HG03060 (cell line): Measurements from ENCODE around the gene ADAMTS13.

Source experiments
- ATAC-seq: cut with Tn5 transposase; IDR thresholded peaks from one replicate; pipeline ENCODE4 v1.9.1; 2021; ENCODE audit warnings: low read depth, moderate number of reproducible peaks; ENCODE audit not compliant: unreplicated experiment

Gene ADAMTS13

DNA sequence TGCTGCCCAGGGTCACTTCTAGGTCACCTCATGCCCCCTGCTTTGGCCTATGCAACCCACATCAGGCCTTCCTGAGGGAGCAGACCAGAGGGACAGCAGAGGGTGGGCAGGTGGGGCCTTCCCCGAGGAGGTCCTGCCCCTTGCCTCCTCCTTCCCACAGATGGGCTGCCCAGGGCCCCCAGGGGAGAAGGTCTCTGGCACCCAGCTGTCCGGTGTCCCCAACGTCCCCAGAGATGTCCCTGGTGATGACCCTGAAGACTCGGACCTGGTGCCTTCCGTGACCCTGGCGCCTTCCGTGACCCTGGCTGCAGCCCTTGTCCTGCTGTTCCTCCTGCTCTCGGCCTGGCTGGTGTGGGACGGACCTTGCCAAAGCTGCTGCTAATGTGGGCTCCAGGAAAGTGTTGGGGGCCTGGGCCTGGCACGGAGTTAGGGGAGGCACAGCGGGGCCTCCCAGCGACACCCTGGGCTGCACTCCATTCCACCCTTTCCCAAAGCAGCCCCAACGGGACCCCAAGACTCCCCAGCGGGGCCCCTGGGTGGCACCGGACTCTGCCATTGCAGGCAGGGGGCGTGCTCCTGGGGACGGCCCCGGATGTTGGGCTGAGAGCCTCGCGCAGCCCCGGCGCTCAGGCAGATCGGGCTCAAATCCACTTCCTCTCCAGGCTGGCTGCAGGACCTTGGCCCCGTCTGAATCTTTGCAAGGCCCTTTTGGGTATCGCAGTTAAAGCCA is 63.5 kb downstream of the ADAMTS13 start:
- ATAC-seq: no peak

DNA sequence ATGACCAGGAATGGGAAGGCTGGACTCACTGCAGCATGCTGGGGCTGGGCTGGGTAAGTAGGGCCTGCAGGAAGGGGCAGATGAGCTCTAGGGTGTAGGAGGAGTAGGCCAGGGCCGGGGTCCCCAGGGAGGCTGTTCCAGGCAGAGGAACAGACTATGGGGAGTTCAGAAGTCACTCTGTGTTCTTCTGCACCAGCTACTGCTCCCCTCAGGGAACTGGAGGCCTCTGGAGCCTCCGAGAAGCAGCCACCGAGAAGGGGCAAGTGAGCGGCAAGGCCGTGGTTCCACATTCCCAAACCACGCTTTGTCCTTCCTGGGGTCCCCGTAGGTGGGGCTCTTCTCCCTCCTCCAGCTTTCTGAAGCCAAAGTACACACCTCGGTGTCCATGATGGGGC is 65.2 kb downstream of the ADAMTS13 start:
- no peak for ATAC-seq

DNA sequence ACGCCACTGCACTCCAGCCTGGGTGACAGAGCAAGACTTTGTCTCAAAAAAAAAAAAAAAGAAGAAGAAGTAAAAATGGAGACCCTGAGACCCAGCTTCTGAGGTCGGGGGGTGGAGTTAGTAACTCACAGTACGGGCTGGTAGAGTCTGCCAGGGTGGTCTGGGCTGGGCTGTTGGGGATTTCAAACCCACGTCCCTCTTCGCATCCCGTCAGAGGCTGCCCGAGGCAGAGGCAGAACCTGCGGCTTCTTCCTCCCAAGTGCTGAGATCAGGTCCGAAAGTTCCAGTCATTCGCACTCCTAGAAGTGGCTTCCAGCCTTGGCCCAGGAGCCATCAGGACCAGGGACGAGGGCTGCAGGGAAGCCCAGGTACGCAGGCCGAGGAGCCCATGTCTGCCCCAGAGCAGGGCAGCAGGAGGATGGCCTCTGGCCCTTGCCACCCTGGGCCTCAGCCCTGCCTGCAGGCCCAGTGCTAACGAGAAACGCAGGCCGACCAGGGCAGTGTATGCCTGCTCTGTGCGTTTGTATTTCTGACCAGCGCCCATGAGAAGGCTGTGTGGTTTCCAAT is 66.6 kb downstream of the ADAMTS13 start:
- no peak for ATAC-seq

DNA sequence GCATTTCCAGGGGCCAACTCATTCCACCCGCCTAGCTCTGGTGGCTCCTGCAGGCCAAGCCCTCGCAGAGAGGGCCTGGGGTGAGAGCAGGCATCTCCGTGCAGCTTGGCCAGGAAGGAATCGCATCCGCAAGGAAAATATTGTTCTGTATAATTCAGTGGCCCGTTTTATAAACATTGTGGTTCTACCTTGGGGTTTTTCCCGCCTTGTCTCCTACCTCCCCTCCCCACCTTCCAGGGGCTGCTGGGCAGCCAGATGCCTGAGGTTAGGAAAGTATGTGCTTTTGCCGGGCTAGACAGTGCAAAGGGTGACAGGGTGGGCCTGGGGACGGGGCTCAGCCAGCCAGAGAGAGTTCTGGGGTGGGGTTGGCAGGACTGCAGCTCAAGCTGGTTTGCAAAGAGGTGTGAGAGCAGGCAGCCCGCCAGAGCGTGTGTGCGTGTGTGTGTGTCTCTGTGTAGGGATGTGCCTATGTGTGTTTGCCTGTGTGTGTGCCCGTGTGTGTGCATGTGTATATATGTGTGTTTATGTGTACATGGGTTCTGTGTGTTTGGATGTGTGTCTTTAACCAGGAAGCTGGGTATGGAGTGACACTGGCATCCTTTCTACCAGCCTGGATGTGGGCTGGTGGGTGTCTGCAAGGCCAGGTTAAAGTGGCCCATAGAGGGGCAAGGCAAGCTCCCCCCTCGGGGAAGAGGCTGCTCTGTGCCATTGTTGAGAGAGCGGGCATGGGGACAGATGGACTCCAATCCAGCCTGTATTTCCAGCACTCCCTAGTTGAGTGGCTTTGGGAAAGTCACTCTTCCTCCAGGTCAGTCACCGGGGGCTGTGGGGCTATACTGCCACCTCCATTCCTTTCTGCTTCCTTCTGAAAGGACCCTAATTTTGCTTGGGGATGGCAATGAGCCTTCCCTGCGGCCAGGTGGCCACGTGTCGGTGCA is 67.4 kb downstream of the ADAMTS13 start:
- no peak for ATAC-seq

DNA sequence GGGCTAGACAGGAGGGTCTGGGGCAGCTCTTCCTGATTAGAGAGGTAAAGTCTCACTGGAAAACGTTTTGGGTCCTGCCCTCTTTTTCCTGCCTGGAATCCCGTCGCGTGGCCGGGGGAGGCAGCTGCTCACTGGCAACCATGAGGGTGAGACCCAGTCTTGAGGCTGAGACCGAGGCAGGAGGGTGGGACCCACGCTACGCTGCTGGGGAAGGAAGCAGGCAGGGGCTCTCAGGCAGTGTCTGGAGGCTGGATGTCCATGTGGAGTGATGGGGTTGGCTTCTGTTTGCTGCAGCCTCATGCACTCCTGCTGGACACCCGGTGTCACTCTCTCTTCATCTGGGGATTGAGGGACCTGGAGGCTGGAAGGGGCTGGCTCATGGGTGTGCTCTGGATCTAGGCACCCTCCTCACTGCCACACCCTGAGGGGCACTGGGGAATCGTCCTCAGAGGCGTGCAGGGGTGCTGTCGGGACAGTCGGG is 68.1 kb downstream of the ADAMTS13 start:
- ATAC-seq: no peak

DNA sequence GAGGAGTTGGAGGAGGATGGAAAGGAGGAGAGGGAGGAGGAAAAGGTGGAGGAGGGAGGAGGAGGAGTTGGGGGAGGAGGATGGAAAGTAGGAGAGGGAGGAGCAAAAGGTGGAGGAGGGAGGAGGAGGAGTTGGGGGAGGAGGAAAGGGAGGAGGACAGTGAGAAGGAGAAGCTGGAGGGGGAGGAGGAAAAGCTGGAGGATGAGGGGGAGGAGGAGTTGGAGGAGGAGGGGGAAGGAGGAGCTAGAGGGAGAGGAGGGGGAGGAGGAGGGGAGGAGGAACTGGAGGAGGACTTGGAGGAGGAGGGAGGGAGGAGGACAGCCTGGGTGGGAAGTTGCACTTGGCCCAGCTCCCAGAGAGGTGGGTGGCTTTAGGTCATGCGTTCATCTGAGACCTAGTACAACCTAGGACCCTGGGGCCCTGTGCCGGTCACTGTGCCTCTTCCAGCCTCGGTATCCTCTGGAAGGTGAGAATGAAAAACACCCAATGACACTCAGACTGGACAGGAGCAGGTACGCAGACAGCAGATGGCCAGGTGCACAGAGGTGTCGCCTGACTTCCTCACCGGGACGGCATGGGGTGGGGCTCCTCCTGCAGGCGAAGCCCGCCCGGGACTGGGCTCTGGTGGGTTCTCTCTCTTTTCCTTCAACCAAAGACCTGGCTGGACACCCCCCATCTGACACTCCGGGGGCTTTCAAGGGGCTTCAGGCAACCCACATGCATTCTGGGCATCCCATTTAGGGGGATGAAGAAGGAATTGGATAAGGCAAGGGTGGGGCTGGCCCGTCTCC is 68.9 kb downstream of the ADAMTS13 start:
- no peak for ATAC-seq

DNA sequence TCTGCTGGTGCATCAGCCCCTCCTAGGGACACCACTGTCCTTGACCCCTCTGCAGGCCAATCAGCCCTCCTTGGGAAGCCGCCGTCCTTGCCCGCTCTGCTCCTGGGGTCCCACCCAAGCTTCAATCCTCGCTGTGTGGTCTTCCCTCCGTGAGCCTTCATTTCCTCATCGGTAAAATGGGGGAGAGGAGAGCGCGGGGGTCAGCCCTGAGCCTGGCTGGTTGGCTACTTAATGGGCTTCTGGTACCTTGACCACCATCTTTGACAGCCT is 69.4 kb downstream of the ADAMTS13 start:
- no peak for ATAC-seq

DNA sequence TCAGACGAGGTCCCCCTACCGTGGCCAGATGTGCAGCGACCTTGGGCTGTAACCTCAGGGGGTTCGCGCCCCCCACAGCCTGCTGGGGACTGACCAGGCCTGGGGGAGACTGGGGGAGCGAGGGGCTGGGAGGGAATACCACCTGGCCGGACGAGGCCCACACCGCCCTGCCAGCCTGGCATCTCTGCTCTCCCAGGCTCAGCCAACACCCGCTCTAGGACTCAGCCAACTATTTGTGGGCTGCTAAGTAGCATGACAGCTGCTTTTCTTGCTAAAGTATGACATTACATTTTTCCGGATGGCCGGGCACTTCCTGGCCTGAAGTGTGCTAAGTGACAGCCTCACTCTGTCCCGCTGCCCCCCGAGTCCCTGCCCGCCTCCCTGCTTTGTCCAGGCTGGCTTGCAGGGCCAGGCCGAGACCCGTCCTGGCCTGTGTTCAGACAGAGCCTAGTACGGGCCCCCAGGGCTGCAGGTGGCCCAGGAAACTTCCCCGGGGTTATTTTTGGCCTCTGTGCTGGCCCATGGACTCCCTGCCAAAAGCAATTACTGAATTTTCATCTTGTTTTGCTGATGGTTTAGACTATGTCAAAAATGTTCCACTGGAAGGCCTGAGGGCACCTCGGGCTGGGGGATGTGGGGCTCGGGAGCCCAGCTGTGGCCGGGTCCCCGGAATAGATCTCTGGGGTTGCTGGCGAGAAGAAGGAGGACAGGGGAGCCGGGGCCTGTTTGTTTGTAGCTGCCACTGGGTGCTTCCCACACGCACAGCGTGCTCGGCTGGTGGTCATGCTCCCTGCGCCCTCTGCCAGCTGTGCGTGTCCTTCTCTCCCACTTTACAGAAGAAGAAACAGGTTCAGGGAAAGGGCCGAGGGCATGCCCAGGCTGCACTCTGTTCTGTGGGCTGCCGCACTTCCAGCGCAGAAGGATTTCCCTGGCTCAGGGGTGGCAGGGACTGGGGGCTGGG is 70.2 kb downstream of the ADAMTS13 start:
- no peak for ATAC-seq

DNA sequence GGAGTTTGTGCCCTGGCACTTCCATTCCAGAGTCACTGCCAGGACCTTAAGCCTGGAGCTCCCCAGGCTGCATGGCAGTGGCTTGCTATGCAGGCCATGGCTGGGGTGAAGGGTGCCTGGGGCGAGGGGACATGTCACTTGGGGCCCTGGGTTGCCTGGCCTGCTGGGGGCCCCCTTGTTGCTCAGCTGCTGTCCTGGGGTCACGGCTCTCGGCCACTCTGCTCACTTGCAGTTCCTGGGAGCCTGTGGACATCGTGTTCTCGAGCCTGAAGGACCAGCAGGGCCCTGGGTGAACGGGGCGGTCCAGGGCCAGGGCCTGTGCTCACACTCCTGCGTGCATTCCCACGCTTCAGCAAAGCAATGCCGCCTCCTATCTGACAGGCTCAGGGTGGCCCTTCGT is 71.3 kb downstream of the ADAMTS13 start:
- no peak for ATAC-seq

DNA sequence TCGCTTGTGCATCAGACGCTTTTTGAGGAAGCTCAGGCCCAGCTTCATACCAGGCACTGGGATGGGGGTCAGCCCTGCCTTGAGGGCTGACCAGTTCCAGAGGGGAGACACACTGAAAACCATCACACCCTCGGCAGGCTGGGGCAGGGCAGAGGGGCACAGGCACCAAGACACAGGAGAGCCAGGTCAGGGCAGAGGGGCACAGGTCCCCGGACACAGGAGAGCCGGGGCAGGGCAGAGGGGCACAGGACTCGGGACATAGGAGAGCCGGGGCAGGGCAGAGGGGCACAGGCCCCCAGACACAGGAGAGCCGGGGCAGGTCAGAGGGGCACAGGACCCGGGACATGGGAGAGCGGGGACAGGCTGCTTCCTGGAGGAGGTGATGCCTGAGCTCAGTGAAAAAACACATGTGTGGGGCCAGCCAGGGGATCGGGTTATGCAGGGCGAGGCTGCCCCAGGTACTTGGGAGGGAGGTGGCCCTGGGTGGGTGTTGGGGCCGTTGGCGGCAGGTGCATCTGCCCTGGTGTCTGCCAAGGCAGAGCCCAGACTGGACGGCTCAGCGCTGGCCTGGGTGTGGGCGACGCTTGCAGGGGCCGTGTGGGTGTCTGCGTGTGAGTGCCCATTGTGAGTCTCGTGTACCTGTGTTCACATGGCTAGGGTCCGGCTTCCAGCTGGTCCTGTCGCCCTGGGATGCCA is 71.8 kb downstream of the ADAMTS13 start:
- ATAC-seq: no peak

DNA sequence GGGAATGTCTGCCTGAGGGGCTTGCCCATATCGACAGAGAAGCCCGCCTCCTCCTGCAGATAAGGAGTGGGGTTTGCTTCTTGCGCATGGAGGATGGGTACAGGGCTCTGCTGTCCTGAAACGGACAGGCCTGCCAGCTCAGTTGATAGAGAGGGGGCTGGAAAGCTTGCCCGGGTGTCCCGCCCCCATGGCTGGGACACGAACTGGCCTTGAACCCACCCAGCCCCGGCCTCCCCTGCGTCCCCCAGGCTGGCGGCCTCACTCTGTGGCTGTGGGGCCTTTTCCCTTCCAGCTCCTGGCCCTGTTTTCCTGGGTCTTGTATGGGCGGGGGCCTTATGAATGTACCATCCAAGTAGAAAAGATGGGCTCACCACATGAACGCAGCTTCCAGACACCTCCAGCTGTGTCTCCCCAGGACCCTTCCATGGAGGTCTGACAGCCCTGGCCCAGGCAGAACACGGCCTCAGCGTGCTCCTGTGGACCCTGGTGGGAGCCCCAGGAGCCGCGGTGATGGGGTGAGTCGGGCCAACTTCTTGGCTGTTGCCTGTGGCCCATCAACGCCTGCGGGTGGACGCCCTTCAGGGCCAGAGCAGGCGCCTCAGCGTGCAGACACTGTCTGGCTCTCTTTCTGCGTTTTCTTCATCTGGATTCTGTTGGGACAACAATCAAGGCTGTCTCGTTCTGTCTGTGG is 72.6 kb downstream of the ADAMTS13 start:
- no peak for ATAC-seq

DNA sequence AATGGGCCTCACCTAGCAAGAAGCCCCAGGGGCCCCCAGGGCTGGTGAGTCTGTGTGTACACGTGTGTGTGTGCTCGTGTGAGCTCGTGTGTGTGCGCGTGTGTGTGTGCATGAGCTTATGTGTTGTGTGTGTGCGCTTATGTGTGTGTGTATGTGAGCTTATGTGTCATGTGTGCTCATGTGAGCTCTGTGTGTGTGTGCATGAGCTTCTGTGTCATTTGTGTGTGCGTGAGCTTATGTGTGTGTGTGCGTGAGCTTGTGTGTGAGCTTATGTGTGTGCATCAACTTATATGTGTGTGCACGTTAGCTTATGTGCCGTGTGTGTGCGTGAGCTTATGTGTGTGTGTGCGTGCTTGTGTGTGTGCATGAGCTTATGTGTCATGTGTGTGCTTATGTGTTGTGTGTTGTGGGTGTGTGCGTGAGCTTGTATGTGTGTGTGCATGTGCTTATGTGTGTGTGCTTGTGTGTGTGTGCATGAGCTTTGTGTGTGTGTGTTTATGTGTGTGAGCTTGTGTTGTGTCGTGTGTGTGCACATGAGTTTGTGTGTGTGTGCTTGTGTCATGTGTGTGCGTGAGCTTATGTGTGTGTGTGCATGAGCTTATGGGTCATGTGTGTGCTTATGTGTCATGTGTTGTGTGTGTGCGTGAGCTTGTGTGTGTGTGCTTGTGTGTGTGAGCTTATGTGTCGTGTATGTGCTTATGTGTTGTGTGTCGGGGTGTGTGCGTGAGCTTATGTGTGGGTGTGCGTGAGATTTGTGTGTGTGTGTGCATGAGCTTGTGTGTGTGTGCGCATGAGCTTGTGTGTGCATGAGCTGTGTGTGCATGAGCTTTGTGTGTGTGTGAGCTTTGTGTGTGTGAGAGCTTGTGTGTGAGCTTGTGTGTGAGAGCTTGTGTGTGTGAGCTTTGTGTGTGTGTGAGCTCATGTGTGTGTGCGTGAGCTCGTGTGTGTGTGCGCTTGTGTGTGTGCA is 73.4 kb downstream of the ADAMTS13 start:
- ATAC-seq: no peak

DNA sequence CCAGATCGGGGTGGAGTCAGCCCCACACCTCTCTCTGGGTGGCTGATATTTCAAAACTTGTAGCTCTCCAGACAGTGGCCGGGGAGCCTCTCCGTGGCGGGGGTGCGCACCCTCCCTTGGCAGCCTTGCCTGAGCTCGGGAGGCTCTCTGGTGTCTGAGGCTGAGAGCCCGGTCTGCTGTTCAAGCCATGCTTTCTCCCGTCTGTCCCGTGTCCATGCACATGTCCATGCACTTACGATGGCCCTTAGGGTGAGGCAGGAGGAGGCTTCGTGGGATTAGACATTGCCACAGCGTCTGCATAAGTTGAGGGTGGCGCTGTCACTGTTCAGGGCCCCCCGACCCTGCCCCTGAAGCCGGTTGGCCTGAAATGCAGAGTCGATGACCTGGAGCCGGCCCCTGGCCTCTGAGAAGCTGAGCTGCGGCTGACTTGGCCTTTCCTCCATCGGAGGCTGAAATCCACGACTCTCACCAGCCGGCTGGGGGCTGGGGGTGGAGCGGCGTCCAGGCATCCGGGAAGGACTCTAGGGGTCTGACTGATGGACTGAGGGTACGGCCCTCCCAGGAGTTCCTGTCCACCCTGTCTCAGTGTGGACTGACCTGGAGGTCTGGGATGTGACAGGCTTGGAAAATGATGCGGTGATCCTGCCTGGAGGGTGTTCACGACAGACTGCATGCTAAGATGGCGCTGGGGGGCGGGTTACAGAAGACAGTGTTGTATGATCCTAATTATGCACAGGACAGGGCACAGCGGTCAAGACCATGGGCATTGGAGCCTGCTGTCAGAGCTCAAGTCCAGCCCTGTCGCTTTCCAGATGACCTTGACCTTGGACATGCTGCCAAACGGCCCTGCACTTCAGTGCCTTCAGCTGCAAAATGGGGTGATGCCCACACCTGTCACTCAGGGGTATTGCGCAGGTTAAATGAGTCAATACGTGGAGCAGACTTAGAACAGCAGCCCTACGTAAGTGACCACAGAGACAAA is 75.0 kb downstream of the ADAMTS13 start:
- no peak for ATAC-seq

DNA sequence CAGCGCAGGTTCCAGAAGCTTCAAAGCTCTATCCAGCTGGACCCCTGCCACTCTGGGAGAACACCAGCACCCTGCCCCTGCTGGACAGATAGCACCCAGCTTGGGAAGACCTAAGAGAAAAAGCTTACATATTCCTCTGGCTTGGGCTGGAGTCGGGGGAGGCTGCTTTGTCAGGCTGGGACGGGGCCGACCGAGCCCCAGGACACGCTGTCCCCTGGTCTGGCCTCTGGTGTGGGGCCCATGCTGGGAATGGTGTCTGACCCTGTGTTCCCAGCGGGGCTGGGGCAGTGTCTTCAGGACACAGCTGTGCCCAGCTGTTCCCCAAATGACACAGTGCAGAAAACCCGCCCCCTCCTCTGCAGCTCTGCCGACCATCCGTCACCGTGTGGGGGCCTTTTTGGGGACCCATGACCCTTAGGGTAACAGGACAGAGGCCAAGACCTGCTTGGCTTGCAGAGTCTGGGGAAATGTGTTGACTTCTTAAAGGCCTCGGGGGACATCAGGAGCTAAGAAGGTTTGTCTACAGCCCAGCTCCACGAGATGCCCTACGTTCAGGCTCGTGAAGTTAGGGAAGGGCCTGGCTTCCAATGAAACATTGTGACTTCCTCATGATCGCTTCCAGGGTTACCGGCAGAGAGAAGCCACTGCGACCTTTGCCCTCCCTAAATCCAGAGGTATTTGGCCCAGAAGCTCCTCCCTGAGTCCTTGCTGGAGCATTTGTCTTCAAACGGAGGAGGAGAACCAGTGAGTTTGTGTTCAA is 77.1 kb downstream of the ADAMTS13 start:
- no peak for ATAC-seq

DNA sequence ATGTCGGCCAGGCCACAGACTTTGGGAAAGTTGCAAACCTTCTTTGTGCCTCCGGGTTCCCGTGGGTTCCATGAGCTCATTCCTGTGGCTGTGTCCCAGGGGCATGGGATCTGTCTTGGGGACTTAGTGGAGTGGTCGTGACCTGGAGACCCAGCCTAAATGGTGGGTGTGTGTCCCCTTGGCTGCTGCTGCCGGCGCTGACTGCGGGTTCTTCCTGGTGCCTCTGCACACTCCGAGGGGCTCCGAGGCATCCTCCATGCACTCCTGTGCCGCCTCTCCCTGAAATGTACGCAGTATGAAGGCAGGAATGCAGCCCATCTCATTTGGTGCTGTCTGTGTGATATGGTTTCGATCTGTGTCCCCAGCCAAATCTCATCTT is 77.7 kb downstream of the ADAMTS13 start:
- no peak for ATAC-seq

DNA sequence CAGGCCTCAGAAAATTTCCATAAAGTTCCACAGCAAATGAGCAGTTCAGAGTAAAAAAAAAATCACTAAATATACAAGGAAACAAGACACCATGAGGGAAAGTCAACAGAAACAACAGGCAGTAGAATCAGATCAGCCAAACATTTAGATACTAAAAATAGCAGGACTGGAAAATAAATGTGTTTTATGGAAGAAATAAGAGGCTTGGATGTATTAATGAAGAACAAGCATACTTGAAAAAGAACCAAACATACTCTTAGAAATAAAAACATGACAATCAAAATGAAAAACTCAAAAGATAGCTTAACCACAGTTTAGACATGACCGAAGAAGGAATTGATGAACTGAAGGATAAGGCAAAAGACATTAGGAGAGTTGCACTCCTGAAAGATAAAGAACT is 79.9 kb downstream of the ADAMTS13 start:
- ATAC-seq: no peak
